ENCODE measurements around the gene GTF2F2. TPM values are rescaled to one million over a fixed set of nuclear protein-coding genes. Genes with fewer than 3 reads are reported as not detected.

Gene GTF2F2
- total RNA-seq, 1 donor from 2014 or later: 24.8 TPM

GRCh38 chr13:45222516-45222915 lies 102.2 kb downstream of the GTF2F2 start:
- H3K36me3 Mint-ChIP-seq (ENCODE audit: insufficient read depth): peaks cover under 1% of the 10 kb centered on the region

GRCh38 chr13:45222919-45223318 lies 102.6 kb downstream of the GTF2F2 start:
- no peak for DNase-seq (ENCODE audit: low spot score, unreplicated experiment)
- TF ChIP-seq, protein P1, sequence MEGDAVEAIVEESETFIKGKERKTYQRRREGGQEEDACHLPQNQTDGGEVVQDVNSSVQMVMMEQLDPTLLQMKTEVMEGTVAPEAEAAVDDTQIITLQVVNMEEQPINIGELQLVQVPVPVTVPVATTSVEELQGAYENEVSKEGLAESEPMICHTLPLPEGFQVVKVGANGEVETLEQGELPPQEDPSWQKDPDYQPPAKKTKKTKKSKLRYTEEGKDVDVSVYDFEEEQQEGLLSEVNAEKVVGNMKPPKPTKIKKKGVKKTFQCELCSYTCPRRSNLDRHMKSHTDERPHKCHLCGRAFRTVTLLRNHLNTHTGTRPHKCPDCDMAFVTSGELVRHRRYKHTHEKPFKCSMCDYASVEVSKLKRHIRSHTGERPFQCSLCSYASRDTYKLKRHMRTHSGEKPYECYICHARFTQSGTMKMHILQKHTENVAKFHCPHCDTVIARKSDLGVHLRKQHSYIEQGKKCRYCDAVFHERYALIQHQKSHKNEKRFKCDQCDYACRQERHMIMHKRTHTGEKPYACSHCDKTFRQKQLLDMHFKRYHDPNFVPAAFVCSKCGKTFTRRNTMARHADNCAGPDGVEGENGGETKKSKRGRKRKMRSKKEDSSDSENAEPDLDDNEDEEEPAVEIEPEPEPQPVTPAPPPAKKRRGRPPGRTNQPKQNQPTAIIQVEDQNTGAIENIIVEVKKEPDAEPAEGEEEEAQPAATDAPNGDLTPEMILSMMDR (IDR thresholded peaks at IDR 0.05; ENCODE audit: unreplicated experiment): no peak
- H3K36me3 Mint-ChIP-seq (ENCODE audit: insufficient read depth): peaks cover under 1% of the 10 kb centered on the region
- peaks cover 2% of the 10 kb centered on the region for H3K9me3 Mint-ChIP-seq (ENCODE audit: low read depth)
- H3K4me1 Mint-ChIP-seq (ENCODE audit: low read depth): peaks cover 9% of the 10 kb centered on the region
- H3K27ac Mint-ChIP-seq: no peak overlapping the region
- H3K27me3 Mint-ChIP-seq: no peaks in the 10 kb centered on the region
- H3K4me3 Mint-ChIP-seq (ENCODE audit: low read depth): no peak overlapping the region

More at GRCh38 chr13:45222516-45222915, 102.2 kb downstream of the GTF2F2 start:
- no peak overlapping the region for H3K27ac Mint-ChIP-seq
- TF ChIP-seq, protein P1 (IDR thresholded peaks at IDR 0.05; ENCODE audit: unreplicated experiment): no peak
- H3K4me3 Mint-ChIP-seq (ENCODE audit: low read depth): no peak overlapping the region
- no peak for DNase-seq (ENCODE audit: low spot score, unreplicated experiment)
- peaks cover 13% of the 10 kb centered on the region for H3K4me1 Mint-ChIP-seq (ENCODE audit: low read depth)
- H3K9me3 Mint-ChIP-seq (ENCODE audit: low read depth): peaks cover 2% of the 10 kb centered on the region
- H3K27me3 Mint-ChIP-seq: no peaks in the 10 kb centered on the region

DNA sequence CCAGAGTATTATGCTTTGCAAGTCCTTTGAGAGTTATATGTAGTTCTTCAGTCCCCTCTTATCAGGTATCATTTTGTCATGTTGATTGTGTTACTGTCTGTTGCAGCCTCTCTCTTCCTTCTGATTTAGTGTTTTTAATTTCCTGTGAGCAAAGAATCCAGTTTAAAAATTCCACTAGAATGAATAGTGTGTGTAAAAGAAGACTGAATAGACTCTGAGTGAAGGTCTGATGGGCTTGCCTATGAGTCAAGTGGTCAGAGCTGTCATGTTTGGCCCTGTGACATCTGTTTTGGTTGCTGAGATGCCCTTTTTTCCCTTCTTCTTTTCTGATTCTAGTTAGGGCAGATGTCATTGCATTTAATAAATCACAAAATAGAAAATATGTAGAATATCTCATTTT lies 103.9 kb downstream of the GTF2F2 start:
- no peak overlapping the region for H3K27ac Mint-ChIP-seq
- H3K36me3 Mint-ChIP-seq (ENCODE audit: insufficient read depth): peaks cover 4% of the 10 kb centered on the region
- H3K4me3 Mint-ChIP-seq (ENCODE audit: low read depth): no peak overlapping the region
- DNase-seq (ENCODE audit: low spot score, unreplicated experiment): no peak
- TF ChIP-seq, protein P1 (IDR thresholded peaks at IDR 0.05; ENCODE audit: unreplicated experiment): no peak
- no peaks in the 10 kb centered on the region for H3K27me3 Mint-ChIP-seq
- H3K4me1 Mint-ChIP-seq (ENCODE audit: low read depth): peaks cover 2% of the 10 kb centered on the region
- peaks cover 2% of the 10 kb centered on the region for H3K9me3 Mint-ChIP-seq (ENCODE audit: low read depth)

DNA sequence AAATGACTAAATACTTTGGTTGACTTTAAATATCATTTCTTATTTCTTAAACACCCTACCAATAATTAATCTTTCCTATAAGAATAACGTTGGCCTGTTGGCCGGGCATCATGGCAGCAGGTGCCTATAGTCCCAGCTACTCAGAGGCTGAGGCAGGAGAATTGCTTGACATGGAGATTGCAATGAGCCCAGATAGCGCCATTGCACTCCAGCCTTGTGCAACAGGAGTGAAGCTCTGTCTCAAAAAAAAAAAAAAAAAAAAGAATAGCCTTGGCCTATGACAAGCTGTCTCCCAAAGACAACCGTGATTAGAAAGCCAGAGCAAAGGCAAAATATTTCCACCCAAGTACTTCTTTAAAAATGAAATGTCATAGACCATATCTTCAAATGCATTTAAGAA lies 105.1 kb downstream of the GTF2F2 start:
- Mint-ChIP-seq H3K9me3 (ENCODE audit: low read depth) (no peaks in the 10 kb centered on the region), H3K36me3 (ENCODE audit: insufficient read depth) (peaks cover 5% of the 10 kb centered on the region), H3K27me3 (no peaks in the 10 kb centered on the region), H3K4me1 (ENCODE audit: low read depth) (no peaks in the 10 kb centered on the region), H3K27ac (no peak overlapping the region), H3K4me3 (ENCODE audit: low read depth) (no peak overlapping the region)
- DNase-seq (ENCODE audit: low spot score, unreplicated experiment): no peak
- TF ChIP-seq, protein P1 (IDR thresholded peaks at IDR 0.05; ENCODE audit: unreplicated experiment): no peak

DNA sequence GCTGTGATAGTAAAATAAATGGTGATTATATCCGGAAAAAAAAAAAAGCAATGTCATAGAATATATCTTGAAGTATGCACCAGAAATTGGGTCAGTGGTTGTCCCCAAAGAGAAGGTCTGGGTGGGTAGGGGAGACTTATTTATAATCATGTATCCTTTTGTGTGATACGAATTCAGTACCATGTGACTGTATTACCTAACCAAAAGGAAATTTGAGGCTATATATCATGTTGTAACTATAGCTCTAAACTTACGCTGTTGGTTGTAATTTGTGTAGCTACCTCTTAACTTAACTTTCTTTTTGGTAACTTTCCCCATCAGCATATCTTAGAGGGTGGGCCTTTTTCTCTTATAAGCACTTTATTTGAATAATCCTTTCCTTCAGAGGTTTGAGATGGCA lies 105.7 kb downstream of the GTF2F2 start:
- TF ChIP-seq, protein P1 (IDR thresholded peaks at IDR 0.05; ENCODE audit: unreplicated experiment): no peak
- Mint-ChIP-seq H3K27me3 (no peaks in the 10 kb centered on the region), H3K9me3 (ENCODE audit: low read depth) (no peaks in the 10 kb centered on the region), H3K27ac (no peak overlapping the region), H3K4me3 (ENCODE audit: low read depth) (no peak overlapping the region), H3K4me1 (ENCODE audit: low read depth) (no peaks in the 10 kb centered on the region), H3K36me3 (ENCODE audit: insufficient read depth) (peaks cover 5% of the 10 kb centered on the region)
- no peak for DNase-seq (ENCODE audit: low spot score, unreplicated experiment)

Measured in progenitor cell of endocrine pancreas (in vitro differentiated cells).